Type B pancreatic cell (in vitro differentiated cells): Measurements from ENCODE around the gene PAX7. TPM values are rescaled to one million over a fixed set of nuclear protein-coding genes. Genes with fewer than 3 reads are reported as not detected.

Experiments
- DNase-seq: peaks from one replicate; pipeline ENCODE4 v3.0.0; 2021; ENCODE audit warnings: mixed read lengths; ENCODE audit not compliant: unreplicated experiment; ENCODE audit errors: extremely low spot score
- H3K27ac Mint-ChIP-seq: 2 replicates; pipeline ENCODE4 v1.8.0; 2021; ENCODE audit warnings: mild to moderate bottlenecking, mixed read lengths
- H3K27me3 Mint-ChIP-seq: 2 replicates; pipeline ENCODE4 v1.8.0; 2021; ENCODE audit warnings: mixed read lengths
- H3K36me3 Mint-ChIP-seq: 2 replicates; pipeline ENCODE4 v1.8.0; 2021; ENCODE audit warnings: mixed read lengths
- H3K4me1 Mint-ChIP-seq: one replicate; pipeline ENCODE4 v1.8.0; 2021; ENCODE audit warnings: mixed read lengths; ENCODE audit not compliant: unreplicated experiment
- H3K4me3 Mint-ChIP-seq: 2 replicates; pipeline ENCODE4 v1.8.0; 2021; ENCODE audit warnings: mild to moderate bottlenecking, mixed read lengths
- H3K9me3 Mint-ChIP-seq: 2 replicates; pipeline ENCODE4 v1.8.0; 2021; ENCODE audit warnings: mixed read lengths
- CTCF ChIP-seq: fragments of 200-600 bp; sonication (generic); conservative IDR thresholded peaks from 2 replicates; pipeline ENCODE4 v1.5.0; 2021; ENCODE audit warnings: antibody characterized with exemption, mild to moderate bottlenecking
- total RNA-seq: library from RNA; stranded (reverse); gene quantifications from 2 replicates; pipeline ENCODE4 v1.2.1, GENCODE V29; 2021; ENCODE audit warnings: low replicate concordance

PAX7 gene
- total RNA-seq, 1 donor from 2014 or later: 2.9 TPM

GRCh38 chr1:18641005-18641941, 10.6 kb downstream of the PAX7 start:
- Mint-ChIP-seq H3K4me1 (peaks cover 21% of the 10 kb centered on the region), H3K4me3 (peak overlapping the region; percentile 49), H3K27me3 (peaks cover 100% of the 10 kb centered on the region), H3K9me3 (no peaks in the 10 kb centered on the region), H3K36me3 (no peaks in the 10 kb centered on the region), H3K27ac (no peak overlapping the region)
- no peak for DNase-seq
- TF ChIP-seq CTCF: no peak

- no peak overlapping the region for H3K27ac Mint-ChIP-seq
- peaks cover 21% of the 10 kb centered on the region for H3K4me1 Mint-ChIP-seq
- peaks cover 96% of the 10 kb centered on the region for H3K27me3 Mint-ChIP-seq
- no peaks in the 10 kb centered on the region for H3K9me3 Mint-ChIP-seq
- TF ChIP-seq CTCF: no peak
- H3K36me3 Mint-ChIP-seq: no peaks in the 10 kb centered on the region
- no peak for DNase-seq
- peak overlapping the region; percentile 83 for H3K4me3 Mint-ChIP-seq
Measured at GRCh38 chr1:18642278-18643095, 11.8 kb downstream of the PAX7 start.

- no peak for TF ChIP-seq CTCF
- H3K9me3 Mint-ChIP-seq: no peaks in the 10 kb centered on the region
- no peak overlapping the region for H3K27ac Mint-ChIP-seq
- H3K4me3 Mint-ChIP-seq: peak overlapping the region; percentile 83
- H3K36me3 Mint-ChIP-seq: no peaks in the 10 kb centered on the region
- no peak for DNase-seq
- H3K27me3 Mint-ChIP-seq: peaks cover 96% of the 10 kb centered on the region
- H3K4me1 Mint-ChIP-seq: peaks cover 21% of the 10 kb centered on the region
Measured at GRCh38 chr1:18643154-18644012, 12.7 kb downstream of the PAX7 start.

GRCh38 chr1:18644013-18644399, 13.4 kb downstream of the PAX7 start:
- Mint-ChIP-seq H3K36me3 (no peaks in the 10 kb centered on the region), H3K27me3 (peaks cover 96% of the 10 kb centered on the region), H3K9me3 (no peaks in the 10 kb centered on the region), H3K4me3 (peak overlapping the region; percentile 48), H3K27ac (no peak overlapping the region), H3K4me1 (peaks cover 21% of the 10 kb centered on the region)
- no peak for DNase-seq
- TF ChIP-seq CTCF: no peak

GRCh38 chr1:18644446-18644845, 13.8 kb downstream of the PAX7 start:
- H3K27ac Mint-ChIP-seq: no peak overlapping the region
- H3K4me3 Mint-ChIP-seq: peak overlapping the region; percentile 48
- H3K27me3 Mint-ChIP-seq: peaks cover 96% of the 10 kb centered on the region
- H3K36me3 Mint-ChIP-seq: no peaks in the 10 kb centered on the region
- DNase-seq: no peak
- TF ChIP-seq CTCF: no peak
- no peaks in the 10 kb centered on the region for H3K9me3 Mint-ChIP-seq
- peaks cover 18% of the 10 kb centered on the region for H3K4me1 Mint-ChIP-seq
